SK-MEL-5 (cell line): ENCODE measurements around the gene FLNC. TPM values are rescaled to one million over a fixed set of nuclear protein-coding genes. Genes with fewer than 3 reads are reported as not detected.

Experiments used
- DNase-seq: peaks from one replicate; pipeline ENCODE4 v3.0.0-alpha.2; 2016; ENCODE audit warnings: low read depth, low spot score
- in situ Hi-C: cut with HindIII; loops from 2 replicates; pipeline ENCODE4 v1.10.0; 2016; ENCODE audit warnings: low sequenced_read_pairs, high pct_unique_total_duplicates, low pct_unique_long_range_greater_than_20kb
- total RNA-seq: library from RNA; depleted of rRNA; stranded (reverse); fragments of >200 nt; shearing (Covaris generic); gene quantifications from 2 replicates; pipeline ENCODE4 v1.2.3, GENCODE V29; 2014

Gene FLNC
- total RNA-seq, 1 experiment from 2014 or later = 0.05 TPM

GRCh38 chr7:128852537-128853254, 22.5 kb downstream of the FLNC start:
- in situ Hi-C loops = no loop called here
- DNase-seq = no peak

- no peak for DNase-seq
- in situ Hi-C loops = no loop called here
Observed at GRCh38 chr7:128853799-128854198, 23.6 kb downstream of the FLNC start.

DNA sequence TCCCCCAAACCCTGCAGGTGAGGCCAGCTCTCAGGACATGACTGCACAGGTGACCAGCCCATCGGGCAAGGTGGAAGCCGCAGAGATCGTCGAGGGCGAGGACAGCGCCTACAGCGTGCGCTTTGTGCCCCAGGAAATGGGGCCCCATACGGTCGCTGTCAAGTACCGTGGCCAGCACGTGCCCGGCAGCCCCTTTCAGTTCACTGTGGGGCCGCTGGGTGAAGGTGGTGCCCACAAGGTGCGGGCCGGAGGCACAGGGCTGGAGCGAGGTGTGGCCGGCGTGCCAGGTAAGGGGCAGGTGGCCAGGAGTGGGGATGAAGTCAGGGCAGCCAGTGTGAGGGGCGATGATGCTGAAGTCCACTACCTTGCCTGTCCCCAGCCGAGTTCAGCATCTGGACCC, 24.2 kb downstream of the FLNC start:
- no peak for DNase-seq
- in situ Hi-C loops = no loop called here

DNA sequence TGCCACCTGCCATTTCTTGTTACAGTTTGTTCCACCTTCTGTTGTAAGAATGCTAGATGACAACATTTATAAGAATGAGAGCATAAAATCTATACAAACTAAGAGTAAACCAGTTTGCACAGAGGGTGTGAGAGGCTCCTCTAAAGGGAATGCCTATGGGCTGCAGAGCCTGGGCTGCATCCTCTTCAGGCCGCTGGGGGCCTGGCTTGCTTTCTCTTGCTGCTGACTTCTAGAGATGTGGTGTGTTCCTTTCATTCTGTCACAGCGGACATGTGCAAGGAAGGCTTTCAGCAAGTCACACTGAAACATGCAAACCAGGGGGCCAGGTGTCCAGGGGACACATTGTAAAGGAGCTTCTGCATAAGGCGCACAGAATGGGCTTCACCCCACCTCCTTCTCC, 25.4 kb downstream of the FLNC start:
- no peak for DNase-seq
- in situ Hi-C loops = no loop called here

- DNase-seq = no peak
Observed at GRCh38 chr7:128856001-128856718, 26.0 kb downstream of the FLNC start.

DNA sequence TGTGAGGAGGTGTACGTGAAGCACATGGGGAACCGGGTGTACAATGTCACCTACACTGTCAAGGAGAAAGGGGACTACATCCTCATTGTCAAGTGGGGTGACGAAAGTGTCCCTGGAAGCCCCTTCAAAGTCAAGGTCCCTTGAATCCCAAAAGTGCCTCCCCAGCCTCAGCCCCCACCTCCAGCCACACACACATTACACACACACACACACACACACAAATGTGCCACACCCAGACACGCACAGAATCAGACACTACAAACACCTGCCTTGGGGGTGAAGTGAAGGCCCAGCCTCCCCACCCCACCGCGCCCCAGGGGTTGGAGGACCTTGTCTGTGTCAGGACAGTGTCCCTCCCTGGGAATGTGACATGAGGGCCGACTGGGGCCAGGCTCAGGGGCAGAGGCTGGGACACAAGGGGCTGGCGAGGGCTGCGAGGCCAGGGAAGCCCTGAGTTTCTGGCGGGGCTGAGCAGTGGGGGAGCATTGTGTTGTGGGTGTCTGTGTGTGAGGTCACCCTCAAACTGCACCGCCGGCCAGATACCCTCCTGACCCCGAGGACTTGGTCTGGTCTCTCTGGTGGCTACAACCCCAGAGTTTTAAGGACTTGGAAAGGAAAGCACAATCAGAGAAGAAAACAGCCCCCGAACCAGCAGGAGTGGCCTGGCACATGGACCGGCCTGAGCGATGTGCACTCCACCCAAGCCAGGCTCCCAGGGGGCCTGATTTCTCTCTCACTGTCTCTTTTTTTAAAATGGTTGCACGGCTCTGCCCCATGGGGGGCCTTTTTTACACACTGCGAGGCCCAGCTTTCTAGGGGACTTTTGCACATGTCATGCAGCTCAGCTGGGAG, 28.4 kb downstream of the FLNC start:
- DNase-seq = no peak
- in situ Hi-C loops = no loop called here

More at GRCh38 chr7:128856001-128856718, 26.0 kb downstream of the FLNC start:
- in situ Hi-C loops = no loop called here

DNA sequence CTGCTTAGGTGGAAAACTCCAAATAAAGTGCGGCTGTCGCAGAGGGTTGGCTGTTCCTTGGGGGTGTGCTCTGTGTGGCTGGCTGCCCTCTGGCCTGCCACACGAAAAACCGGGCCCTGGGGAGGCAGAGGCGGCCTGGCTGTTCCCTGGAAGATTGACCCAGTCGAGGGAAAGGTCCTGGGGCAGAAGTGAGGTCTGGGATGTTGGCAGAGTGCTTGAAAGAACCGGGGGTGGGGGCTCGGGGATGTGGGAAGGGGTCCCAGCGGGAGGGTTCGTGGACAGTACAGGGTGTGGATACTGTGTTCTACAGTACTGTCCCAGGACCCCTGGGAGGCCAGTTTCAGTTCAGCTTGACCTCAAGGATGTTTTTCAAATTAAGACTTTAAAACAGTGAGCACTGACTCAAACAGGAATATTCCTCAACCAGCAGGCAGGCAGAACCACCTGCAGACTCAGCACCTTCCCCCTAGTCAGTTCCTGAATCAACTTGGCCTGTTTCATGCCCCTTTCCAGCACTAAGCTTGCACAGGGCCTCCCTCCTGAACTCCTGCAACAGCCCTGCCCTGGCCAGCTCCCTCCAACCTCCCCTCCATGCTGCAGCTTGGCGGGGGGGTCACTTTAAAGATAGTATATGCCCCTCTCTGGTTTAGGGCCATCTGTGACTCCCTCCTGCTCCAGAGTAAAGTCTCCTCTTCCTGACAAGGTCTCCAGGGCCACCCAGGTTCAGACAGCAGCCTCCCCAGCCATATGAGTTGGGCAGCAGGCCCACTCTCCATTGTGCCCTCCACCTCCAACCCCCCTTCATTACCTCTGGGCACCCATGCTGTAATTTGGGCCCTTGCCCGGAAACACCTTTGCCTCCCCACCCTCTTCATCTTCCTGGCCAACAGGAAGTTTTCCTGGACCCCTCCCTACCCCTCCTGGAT, 29.3 kb downstream of the FLNC start:
- in situ Hi-C loops = no loop called here
- no peak for DNase-seq

GRCh38 chr7:128860158-128861073, 30.2 kb downstream of the FLNC start:
- DNase-seq = peak; percentile 49

DNA sequence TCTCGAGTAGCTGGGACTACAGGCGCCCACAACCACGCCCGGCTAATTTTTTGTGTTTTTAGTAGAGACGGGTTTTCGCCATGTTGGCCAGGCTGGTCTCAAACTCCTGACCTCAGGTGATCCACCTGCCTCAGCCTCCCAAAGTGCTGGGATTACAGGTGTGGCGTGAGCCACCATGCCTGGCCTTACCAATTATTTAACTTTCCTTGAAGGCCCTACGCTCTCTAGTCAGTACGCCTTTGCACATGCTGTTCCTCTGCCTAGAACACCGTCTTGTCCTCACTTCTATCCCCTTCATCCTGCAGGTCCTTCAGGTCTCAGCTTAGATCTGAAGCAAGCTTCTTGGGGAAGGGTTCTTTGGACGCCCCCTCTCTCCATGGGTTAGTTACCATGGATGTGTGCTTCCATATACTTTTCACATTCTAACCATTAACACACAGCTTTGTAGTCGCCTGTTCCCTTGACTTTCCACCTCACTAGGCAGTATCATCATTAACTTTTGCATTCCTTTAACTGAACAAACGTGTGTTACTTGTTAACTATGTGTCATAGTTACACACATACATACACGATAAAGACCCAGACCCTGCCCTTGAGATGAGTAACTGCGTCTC, 31.9 kb downstream of the FLNC start:
- no peak for DNase-seq
- in situ Hi-C loops = no loop called here

More at GRCh38 chr7:128860158-128861073, 30.2 kb downstream of the FLNC start:
- in situ Hi-C loops = no loop called here

- in situ Hi-C loops = no loop called here
- DNase-seq = peak; percentile 99
Observed at GRCh38 chr7:128862571-128863432, 32.6 kb downstream of the FLNC start, which contains the start of gene ATP6V1F. ATP6V1F (plus strand) TSS chr7:128862856; CDS start chr7:128862905, 49 bp downstream.

GRCh38 chr7:128863433-128863989, 33.3 kb downstream of the FLNC start:
- in situ Hi-C loops = no loop called here

DNA sequence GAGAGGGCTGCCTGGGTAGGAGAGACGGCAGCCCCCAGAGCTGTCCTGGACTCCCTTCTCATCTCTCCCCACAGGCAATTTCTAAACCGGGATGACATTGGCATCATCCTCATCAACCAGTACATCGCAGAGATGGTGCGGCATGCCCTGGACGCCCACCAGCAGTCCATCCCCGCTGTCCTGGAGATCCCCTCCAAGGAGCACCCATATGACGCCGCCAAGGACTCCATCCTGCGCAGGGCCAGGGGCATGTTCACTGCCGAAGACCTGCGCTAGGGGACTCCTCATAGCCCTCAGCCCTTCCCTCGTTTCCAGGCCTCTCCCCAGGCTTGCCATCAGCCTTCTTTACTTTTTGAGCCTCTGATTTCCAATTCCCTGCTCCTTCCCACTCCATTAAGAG, 35.1 kb downstream of the FLNC start:
- in situ Hi-C loops = no loop called here
- no peak for DNase-seq

More at GRCh38 chr7:128863433-128863989, 33.3 kb downstream of the FLNC start:
- DNase-seq = peak; percentile 75

GRCh38 chr7:128865996-128866877, 36.0 kb downstream of the FLNC start:
- in situ Hi-C loops = no loop called here
- no peak for DNase-seq

GRCh38 chr7:128867241-128867640, 37.0 kb downstream of the FLNC start:
- no peak for DNase-seq
- in situ Hi-C loops = no loop called here
